Transverse colon (tissue), 4 donors: ENCODE results near the gene NSUN4. TPM values are rescaled to one million over a fixed set of nuclear protein-coding genes. Genes with fewer than 3 reads are reported as not detected.
"Not testable (repeated sequence)": the region's sequence is repeated elsewhere in the genome, so short reads cannot be mapped to it uniquely, and the experiment has no call there.

Source experiments
- DNase-seq: peaks from one replicate; pipeline ENCODE4 v3.0.0-alpha.2; 2019
- H3K27ac ChIP-seq, 4 donors: fragments of 200-600 bp; sonication (generic); 2 replicates each; pipeline ENCODE4 v1.5.1; 2016 to 2018; ENCODE audit warnings: inconsistent platforms in 4 of 4
- H3K27me3 ChIP-seq: fragments of 200-600 bp; sonication (generic); 2 replicates; pipeline ENCODE4 v1.5.1; 2017; ENCODE audit warnings: inconsistent platforms
- H3K36me3 ChIP-seq, 4 donors: fragments of 200-600 bp; sonication (generic); 2 replicates each; pipeline ENCODE4 v1.5.1; 2017 to 2019; ENCODE audit warnings: inconsistent platforms in 4 of 4
- H3K4me1 ChIP-seq, 4 donors: fragments of 200-600 bp; sonication (generic); 2 replicates each; pipeline ENCODE4 v1.5.1; 2017 to 2020; ENCODE audit warnings: inconsistent platforms in 4 of 4
- H3K4me3 ChIP-seq, 4 donors: fragments of 200-600 bp; sonication (generic); 1 replicate in 1 of 4; 2 replicates in 3 of 4; pipeline versions ENCODE4 v1.5.1 to v1.6.1; 2017 to 2019; ENCODE audit warnings: inconsistent platforms in 4 of 4
- H3K9me3 ChIP-seq, 2 donors: fragments of 200-600 bp; sonication (generic); 2 replicates each; pipeline ENCODE4 v1.5.1; 2017 to 2019; ENCODE audit warnings: inconsistent platforms in 2 of 2
- CTCF ChIP-seq, 5 experiments: fragments of 200-600 bp in 3 of 5; fragments of 450-650 bp in 2 of 5; sonication (generic) in 3 of 5; IDR thresholded peaks; 1 replicate in 2 of 5; 2 replicates in 3 of 5; pipeline ENCODE4 v1.5.1; 2016 to 2017; ENCODE audit warnings: antibody characterized with exemption in 5 of 5, inconsistent platforms in 3 of 5, mild to moderate bottlenecking in 2 of 5, moderate library complexity in 1 of 5
- EP300 ChIP-seq: sonication (generic); formaldehyde crosslinking; IDR thresholded peaks from one replicate; pipeline ENCODE4 v1.6.1; 2017; ENCODE audit warnings: antibody characterized with exemption, low read depth
- POLR2A ChIP-seq: fragments of 450-650 bp; IDR thresholded peaks from one replicate; pipeline ENCODE4 v1.6.1; 2016; ENCODE audit warnings: antibody characterized with exemption, mild to moderate bottlenecking, moderate library complexity
- POLR2AphosphoS5 ChIP-seq, 3 donors: sonication (generic); formaldehyde crosslinking; IDR thresholded peaks; one replicate each; pipeline ENCODE4 v1.6.1; 2016; ENCODE audit warnings: antibody characterized with exemption in 3 of 3
- WGBS, 2 donors: methylation state at CpG; one replicate each; pipeline ENCODE4 v1.1.5; 2018; ENCODE audit warnings: low coverage in 1 of 2; 5-methylcytosine and 5-hydroxymethylcytosine counted together
- in situ Hi-C, 4 donors: fragments of 200-750 bp; cut with MboI; loops; one replicate each; pipeline versions ENCODE4 v1.15.0 to v1.15.1; 2017; ENCODE audit warnings: low sequenced_read_pairs in 3 of 4, low pct_ligation_motif_present in 1 of 4, low pct_unique_long_range_greater_than_20kb in 1 of 4
- intact Hi-C: fragments of 100-400 bp; cut with DNase I; formaldehyde crosslinking; loops from one replicate; pipeline ENCODE4 v1.15.1; 2023; ENCODE audit warnings: low total_unique reads
- total RNA-seq, 4 donors: library from RNA; depleted of rRNA; stranded (reverse); fragments of >200 nt; gene quantifications; one replicate each; pipeline ENCODE4 v1.1.0, GENCODE V29; 2016

The NSUN4 gene
- total RNA-seq, 4 donors from 2014 or later, result 5.6 to 19.7 (median 12.9) TPM

DNA sequence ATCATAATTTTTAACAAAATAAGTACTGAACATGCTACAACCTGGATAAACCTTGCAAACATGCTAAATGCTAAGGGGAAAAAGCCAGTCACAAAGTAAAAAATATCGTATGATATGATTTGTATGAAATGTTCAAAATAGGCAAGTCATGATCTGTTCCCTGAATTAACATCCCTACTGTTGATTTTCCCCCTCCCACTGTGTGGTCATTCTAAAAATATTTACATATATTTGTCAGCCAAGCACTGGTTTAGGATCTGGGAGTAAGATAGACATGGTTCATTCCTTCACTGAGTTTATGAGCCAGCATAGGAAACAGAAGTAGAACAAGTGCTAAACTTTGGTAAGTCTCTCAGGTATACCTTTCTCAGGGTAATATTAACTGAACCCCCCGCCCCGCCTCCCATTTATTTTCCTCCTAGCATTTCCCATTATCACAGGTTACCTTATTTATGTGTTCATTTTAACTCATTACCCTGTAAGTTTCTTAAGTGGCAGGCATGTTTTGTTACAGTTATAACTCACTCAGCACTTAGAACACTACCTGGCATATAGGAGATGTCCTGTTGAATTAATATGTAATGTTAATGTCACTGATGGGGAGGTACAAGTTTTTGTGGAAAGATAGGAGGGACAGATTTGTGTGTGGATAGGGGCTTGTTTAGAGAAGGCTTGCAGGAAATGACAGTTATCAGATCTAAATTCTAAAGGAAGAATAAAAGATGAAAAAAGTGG lies 24.8 kb upstream of the NSUN4 start:
- 57 to 92% methylated on average over 1 to 3 of the region's 3 CpGs for WGBS, 2 donors
- intact Hi-C loops, result no loop called here
- no peak for DNase-seq
- TF ChIP-seq POLR2A (no peak), EP300 (no peak), POLR2AphosphoS5 (IDR thresholded peaks at IDR 0.05) (no peak), CTCF (IDR thresholded peaks at IDR 0.05) (no peak)
- H3K36me3 ChIP-seq, result peaks cover 0 to 52% (median 28%) of the 10 kb centered on the region in 4 donors
- no peaks in the 10 kb centered on the region for H3K4me1 ChIP-seq
- no peaks in the 10 kb centered on the region for H3K27me3 ChIP-seq
- in situ Hi-C loops, result no loop called here
- no peak overlapping the region for H3K27ac ChIP-seq
- no peak overlapping the region for H3K4me3 ChIP-seq
- no peaks in the 10 kb centered on the region for H3K9me3 ChIP-seq

- Histone ChIP-seq H3K36me3 (peaks cover 0 to 37% (median 19%) of the 10 kb centered on the region in 4 donors), H3K4me3 (no peak overlapping the region), H3K27ac (no peak overlapping the region), H3K4me1 (no peaks in the 10 kb centered on the region), H3K27me3 (no peaks in the 10 kb centered on the region), H3K9me3 (no peaks in the 10 kb centered on the region)
- in situ Hi-C loops (no loop called here), intact Hi-C loops (no loop called here)
- WGBS, 2 donors, result 95% methylated on average over 1 of the region's 1 CpG; no CpG with 5 or more reads in 1 of the 2 donors
- DNase-seq, result no peak
- no peak for TF ChIP-seq POLR2A
- no peak for TF ChIP-seq EP300
- TF ChIP-seq POLR2AphosphoS5 (IDR thresholded peaks at IDR 0.05), result no peak
- TF ChIP-seq CTCF (IDR thresholded peaks at IDR 0.05), result no peak
Measured at GRCh38 chr1:46317323-46317722, 23.3 kb upstream of the NSUN4 start.

DNA sequence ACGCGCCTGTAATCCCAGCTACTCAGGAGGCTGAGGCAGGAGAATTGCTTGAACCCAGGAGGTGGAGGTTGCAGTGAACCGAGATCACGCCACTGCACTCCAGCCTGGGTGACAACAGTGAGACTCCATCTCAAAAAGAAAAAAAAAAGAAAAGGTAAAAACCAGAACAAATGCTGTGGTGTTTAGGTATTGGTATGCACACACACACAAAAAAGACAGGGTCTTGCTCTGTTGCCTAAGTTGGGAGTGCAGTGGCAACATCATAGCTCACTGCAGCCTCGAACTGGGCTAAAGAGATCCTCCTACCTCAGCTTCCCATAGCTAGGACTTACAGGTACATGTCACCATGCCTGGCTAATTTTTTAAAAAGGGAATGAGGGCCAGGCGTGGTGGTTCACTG lies 21.3 kb upstream of the NSUN4 start:
- H3K27me3 ChIP-seq, H3K9me3 ChIP-seq, H3K4me3 ChIP-seq, H3K4me1 ChIP-seq, in situ Hi-C loops, DNase-seq, H3K27ac ChIP-seq, intact Hi-C loops: not testable (repeated sequence)
- 83 to 92% methylated on average over 3 to 6 of the region's 6 CpGs for WGBS, 2 donors
- H3K36me3 ChIP-seq, result peaks cover 0 to 17% (median 8%) of the 10 kb centered on the region in 4 donors

- DNase-seq, H3K9me3 ChIP-seq, H3K27me3 ChIP-seq, H3K4me3 ChIP-seq, in situ Hi-C loops, H3K4me1 ChIP-seq, intact Hi-C loops, H3K27ac ChIP-seq: not testable (repeated sequence)
- H3K36me3 ChIP-seq, result peaks cover 0 to 12% (median 5%) of the 10 kb centered on the region in 4 donors
- WGBS, 2 donors, result 60 to 90% methylated on average over 1 to 13 of the region's 13 CpGs
Measured at GRCh38 chr1:46319960-46320914, 20.4 kb upstream of the NSUN4 start.

DNA sequence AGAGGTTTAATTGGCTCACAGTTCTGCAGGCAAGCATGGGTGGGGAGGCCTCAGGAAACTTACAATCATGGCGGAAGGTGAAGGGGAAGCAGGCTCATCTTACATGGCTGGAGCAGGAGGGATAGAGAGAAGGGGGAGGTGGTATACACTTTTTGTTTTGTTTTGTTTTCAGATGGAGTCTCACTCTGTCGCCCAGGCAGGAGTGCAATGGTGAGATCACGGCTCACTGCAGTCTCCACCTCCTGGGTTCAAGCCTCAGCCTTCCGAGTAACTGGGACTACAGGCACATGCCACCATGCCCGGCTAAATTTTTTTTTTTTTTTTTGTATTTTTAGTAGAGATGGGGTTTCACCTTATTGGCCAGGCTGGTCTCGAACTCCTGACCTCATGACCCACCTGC lies 18.4 kb upstream of the NSUN4 start:
- intact Hi-C loops, in situ Hi-C loops, H3K9me3 ChIP-seq, H3K4me3 ChIP-seq, H3K4me1 ChIP-seq, DNase-seq, H3K36me3 ChIP-seq, H3K27ac ChIP-seq, H3K27me3 ChIP-seq: not testable (repeated sequence)
- 87 to 100% methylated on average over 2 to 6 of the region's 6 CpGs for WGBS, 2 donors

GRCh38 chr1:46325285-46326076 lies 15.1 kb upstream of the NSUN4 start:
- H3K27me3 ChIP-seq, in situ Hi-C loops, intact Hi-C loops, H3K36me3 ChIP-seq, H3K9me3 ChIP-seq, H3K4me3 ChIP-seq, DNase-seq, H3K4me1 ChIP-seq: not testable (repeated sequence)
- 77 to 82% methylated on average over 8 to 11 of the region's 11 CpGs for WGBS, 2 donors
- peak overlapping the region in 2 of 4 donors; percentile 22 to 37 for H3K27ac ChIP-seq

- WGBS, 2 donors, result 93% methylated on average over 7 of the region's 7 CpGs; no CpG with 5 or more reads in 1 of the 2 donors
- H3K27me3 ChIP-seq, in situ Hi-C loops: not testable (repeated sequence)
Measured at GRCh38 chr1:46328182-46328581, 12.4 kb upstream of the NSUN4 start.

More at GRCh38 chr1:46328182-46328581, 12.4 kb upstream of the NSUN4 start:
- H3K4me3 ChIP-seq, DNase-seq, H3K36me3 ChIP-seq, H3K4me1 ChIP-seq, intact Hi-C loops, H3K27ac ChIP-seq, H3K9me3 ChIP-seq: not testable (repeated sequence)
